GM21825 (cell line): ENCODE measurements around the gene KIF1B.
A peak's percentile ranks its signal among the peaks of the same experiment; 100 is the strongest.
"Not testable (repeated sequence)": the region's sequence is repeated elsewhere in the genome, so short reads cannot be mapped to it uniquely, and the experiment has no call there.

Experiments
- ATAC-seq: cut with Tn5 transposase; IDR thresholded peaks from one replicate; pipeline ENCODE4 v1.9.1; 2021; ENCODE audit warnings: mild to moderate bottlenecking, moderate library complexity; ENCODE audit not compliant: unreplicated experiment

The KIF1B gene

DNA sequence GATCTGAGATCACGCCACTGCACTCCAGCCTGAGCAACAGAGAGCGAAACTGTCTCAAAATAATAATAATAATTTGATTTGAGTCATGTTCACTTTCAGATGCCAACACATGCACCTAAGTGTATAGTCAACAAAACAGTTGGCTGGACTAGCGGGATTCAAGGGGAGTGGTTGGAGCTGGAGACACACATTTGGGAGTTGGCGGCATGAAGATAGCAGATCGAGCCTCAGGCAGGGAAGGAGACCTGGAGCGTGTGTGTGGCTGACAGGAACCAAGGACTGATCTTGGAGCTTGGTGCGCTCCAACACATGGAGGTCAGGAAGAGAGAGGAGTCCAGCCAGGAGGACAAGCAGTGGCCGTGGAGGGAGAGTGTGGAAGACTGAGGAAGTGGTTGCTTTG, 173.8 kb downstream of the KIF1B start:
- ATAC-seq: no peak

DNA sequence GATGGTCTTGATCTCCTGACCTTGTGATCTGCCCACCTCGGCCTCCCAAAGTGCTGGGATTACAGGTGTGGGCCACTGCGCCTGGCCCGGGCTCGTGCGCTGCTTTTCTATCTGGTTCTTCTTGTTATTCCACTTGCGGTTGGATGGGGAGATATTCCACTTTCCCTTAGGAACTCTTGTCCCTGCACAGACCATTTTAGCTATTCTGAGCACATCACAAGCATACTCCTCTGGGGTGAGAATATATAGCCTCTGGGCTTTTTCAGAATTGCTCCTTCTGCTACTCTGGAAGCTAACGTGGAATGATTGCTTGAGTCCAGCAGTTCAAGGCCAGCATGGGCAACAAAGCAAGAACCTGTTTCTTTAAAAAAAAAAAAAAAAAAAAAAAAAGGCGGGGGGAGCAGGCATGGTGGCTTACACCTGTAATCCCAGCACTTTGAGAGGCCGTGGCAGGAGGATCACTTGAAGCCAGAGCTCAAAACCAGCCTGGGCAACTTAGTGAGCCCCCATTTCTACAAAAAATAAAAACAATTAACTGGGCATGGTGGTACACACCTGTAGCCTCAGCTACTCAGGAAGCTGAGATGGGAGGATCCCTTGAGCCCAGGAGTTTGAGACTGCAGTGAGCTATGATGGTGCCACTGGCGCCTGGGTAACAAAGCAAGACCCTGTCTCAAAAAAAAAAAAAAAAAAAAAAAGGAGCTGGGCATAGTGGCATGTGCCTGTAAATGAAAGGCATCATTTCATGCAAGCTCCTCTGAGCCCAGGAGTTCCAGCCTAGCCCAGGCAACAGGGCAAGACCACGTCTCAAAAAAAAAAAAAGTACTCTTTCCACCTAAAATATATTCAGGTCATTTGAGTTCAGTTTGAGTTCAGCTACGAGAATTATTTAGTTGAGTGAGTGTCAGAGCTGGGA, 176.6 kb downstream of the KIF1B start:
- no peak for ATAC-seq

DNA sequence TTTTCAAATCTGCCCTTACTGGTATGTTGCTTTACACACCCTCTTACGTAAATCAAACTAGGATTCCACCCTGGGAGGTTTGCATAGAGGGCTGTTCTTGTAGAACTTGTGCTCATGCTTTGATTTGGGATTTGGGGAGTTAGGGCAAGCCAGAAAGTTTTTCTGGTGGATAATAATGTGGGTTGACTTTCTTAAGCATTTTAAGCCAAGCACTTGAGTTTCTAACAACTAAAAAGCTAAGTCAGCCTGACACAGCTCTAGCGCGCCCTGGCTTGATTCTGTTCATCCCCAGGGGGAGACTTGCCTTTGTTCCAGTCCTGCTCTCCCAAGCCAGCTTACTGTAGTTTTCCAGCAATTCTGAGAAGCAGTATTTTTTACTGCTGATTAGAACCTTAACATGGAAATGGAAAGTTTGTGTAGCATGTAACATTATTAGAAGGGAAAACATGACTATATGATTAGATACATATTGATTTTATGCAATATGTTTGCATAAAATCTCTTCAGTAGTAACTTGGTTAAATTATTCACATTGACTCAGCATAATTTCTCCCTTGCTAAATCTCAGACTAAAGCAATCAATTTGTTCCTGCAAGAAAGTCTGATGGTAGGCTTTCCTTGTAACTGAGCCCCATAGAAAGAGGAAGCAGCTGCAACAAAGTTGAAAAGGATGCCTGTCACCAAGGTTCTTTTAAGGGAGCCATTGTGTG, 177.5 kb downstream of the KIF1B start:
- no peak for ATAC-seq

DNA sequence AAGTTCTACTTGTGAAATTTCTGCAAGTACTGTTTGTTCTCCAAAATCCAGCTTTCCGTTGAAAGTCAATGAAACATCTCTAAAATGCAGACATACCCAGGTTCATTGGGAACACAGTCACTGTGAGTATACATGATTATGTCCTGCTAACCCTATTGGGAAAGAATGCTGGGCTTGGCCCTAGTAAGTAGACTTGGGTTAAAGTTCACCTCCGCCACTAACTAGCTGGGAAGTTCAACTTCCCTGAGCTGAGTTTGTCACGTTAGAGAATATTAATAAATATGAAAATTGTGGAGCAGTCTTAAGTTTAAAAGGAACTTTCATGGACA, 178.0 kb downstream of the KIF1B start:
- no peak for ATAC-seq

DNA sequence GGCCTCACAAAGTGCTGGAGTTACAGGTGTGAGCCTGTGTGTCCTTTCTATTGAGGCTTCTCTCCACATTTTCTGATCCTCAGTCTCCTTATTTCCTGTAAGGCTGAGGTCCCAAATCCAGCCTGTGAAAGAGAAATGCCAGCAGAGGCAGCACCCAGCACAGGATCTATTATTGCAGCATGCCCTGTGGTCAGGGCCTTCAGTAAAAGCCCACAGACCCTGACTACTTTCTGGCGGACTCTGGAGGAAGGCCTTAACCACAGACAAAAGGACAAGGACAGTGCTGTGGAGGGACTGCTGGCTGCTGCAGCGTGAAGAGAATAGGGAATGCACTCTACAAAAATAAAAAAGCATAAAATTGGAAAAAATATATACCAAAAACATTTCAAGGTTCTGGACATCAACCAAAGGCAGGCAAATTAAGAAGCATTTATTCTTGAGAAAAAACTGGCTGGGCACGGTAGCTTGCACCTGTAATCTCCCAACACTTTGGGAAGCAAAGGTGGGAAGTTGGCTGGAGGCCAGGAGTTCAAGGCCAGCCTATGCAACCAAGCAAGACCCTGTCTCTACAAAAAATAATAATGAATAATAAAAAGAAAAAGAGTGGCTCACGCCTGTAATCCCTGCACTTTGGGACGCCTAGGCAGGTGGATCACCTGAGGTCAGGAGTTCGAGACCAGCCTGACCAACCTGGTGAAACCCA, 179.1 kb downstream of the KIF1B start:
- ATAC-seq: no peak

DNA sequence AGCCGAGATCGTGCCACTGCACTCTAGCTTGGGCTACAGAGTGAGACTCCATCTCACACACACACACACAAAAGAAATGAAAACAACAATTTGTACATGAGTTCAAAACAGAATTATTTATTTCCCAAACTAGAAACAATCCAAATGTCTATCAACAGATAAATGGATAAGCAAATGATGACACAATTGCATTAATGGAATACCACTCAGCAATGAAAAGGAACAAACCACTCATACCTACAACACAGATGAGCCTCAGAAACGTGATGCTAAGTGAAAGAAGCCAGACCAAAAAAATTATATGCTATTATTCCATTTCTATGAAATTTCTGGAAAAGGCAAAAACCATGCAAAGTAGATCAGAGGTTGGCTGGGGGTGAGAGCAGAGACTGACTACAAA, 186.5 kb downstream of the KIF1B start:
- ATAC-seq: no peak

DNA sequence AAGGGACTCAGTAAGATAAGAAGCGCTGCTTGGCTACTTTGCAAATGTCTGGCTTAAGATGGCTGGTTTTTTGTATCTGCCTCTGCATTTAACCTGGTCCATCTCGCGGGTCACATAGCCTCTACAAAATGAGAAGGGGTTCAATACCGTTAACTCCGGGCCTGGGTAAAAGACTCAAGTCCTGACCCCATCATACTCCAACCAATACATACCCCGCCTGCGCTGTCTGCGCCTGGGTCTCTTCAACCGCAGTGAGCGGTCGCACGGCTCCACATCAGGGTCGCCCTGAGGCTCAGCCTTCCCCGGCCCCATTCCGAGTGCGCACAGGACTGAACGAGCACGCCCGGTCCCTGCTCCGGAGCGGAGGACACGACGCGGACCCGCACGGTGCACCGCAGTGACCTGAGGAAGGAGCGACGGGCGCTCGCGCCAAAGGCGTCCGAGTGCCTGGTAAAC, 187.9 kb downstream of the KIF1B start:
- ATAC-seq: no peak

DNA sequence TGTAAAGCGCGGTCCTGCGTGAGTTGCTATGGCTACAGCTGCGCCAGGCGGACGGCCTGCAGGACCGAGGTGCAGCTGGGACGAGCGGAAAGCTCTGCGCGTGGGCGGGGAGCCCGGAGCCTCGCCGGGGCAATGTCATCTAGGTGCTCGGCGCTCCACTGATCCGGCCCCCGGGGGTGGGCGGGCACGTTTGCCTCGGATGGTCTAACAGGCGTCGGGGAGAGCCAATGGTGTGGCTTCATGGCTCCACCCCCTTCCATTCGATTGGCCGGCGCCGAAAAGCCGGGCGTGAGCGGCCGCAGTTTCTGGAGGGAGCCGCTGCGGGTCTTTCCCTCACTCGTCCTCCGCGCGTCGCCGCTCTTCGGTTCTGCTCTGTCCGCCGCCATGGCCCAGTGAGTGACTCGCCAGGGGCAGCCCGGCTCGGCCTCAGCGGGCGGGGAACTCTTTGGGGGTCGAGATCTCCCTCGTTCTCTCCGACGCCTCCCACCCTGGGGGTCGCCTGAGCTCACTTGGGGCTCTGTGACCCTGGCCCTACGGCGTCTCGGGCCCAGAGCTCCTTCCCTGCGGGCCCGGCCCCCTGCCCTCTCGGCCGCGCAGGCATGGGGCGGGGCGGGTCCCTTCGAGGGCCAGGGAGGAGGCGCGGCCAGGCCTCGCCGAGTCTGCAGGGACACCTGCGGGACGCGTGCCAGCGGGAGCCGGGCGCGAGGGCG, 188.5 kb downstream of the KIF1B start, which contains the start of gene PGD:
TSS of gene PGD (plus strand) at position 331 of the 710 bp plus-strand sequence. CDS start at position 385, 54 bp downstream.
- ATAC-seq: peak; percentile 94

DNA sequence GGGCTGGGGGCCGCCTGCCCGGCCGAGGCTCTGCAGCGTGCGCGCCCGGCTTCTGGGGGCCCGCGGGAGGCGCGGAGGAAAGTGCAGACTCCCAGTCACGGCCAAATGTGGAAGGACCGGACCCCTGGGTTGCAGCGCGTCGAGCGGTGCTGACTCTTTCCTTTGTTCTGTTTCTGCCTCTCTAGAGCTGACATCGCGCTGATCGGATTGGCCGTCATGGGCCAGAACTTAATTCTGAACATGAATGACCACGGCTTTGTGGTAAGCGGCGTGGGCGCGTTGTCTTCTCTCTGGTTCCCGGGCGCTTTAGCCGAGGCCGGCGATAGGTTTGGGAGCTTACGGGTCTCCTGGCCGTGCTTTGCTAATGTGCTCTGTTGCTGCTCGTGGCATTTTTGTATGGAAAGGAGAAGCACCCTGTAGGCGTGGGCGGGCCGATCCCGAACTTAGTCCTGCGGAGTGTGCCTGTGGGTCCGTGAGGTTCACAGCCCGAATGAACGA, 189.1 kb downstream of the KIF1B start:
- ATAC-seq: peak; percentile 3

DNA sequence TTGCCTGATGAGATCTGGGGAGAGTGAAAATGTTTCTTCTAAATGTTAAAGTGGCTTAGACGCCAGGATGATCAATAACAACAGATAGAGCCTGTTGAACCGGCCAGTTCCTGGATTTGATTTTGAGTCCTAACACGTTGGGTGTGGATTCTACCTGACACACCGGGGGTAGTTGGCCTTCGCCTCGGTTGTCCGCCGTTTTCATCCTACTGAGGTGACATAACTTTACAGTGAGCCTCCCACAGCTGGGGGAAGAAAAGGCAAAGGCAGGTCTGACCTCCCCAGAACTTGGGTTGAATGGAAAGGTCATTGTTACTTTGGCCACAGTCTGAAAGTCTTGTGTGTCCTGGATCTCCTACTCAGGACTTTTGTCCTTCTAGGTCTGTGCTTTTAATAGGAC, 189.6 kb downstream of the KIF1B start:
- no peak for ATAC-seq

DNA sequence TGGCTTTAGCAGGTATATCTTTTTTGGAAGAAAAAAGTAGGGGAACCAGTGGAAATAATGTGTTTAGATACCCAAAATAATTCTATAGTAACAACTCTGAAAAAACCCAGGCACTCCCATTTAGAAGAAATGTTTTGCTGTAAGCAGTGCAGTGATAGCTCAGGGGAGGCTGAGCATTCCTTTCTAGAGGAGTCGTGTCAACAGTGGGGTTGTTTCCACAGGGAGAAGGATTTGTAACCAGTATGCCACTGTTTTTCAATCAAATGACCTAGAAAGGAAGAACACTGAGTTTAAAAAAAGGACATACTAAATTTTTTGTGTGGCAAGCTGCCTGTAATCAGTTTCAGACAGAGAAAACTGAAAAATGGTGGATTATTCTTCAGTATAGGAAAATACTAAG, 190.9 kb downstream of the KIF1B start:
- no peak for ATAC-seq

DNA sequence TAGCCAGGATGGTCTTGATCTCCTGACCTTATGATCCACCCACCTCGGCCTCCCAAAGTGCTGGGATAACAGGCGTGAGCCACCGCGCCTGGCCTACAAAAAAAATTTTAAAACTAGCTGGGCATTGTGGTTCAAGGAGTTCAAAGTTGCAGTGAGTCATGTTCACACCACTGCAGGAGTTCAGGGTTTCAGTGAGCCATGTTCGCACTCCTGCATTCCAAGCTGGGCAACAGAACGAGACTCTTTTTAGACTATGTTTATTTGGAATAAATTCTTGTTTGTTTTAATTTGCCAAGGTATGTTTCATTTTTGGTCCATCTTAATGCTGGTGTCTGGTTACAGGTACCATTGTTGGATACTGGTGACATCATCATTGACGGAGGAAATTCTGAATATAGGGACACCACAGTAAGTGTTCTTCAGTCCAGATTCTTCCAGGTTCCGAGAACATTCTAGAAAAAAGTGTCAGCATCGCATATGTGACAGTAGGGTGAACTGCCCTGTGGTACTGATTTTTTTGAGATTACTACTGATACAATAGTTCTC, 192.4 kb downstream of the KIF1B start:
- no peak for ATAC-seq

DNA sequence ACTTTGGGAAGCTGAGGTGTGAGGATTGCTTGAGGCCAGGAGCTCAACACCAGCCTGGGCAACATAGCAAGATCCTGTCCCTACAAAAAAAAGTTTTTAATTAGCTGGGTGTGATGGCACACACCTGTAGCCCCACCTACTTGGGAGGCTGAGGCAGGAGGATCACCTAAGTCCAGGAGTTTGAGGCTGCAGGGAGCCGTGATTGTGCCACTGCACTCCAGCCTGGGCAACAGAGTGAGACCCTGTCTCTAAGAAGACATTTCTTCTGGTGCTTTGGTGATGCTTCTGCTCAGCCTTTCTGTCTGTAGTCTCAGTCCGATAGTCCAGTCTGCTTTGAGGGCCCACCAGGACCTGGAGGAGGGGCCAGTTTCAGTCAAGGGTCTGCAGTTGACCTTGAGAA, 196.8 kb downstream of the KIF1B start:
- ATAC-seq: no peak

DNA sequence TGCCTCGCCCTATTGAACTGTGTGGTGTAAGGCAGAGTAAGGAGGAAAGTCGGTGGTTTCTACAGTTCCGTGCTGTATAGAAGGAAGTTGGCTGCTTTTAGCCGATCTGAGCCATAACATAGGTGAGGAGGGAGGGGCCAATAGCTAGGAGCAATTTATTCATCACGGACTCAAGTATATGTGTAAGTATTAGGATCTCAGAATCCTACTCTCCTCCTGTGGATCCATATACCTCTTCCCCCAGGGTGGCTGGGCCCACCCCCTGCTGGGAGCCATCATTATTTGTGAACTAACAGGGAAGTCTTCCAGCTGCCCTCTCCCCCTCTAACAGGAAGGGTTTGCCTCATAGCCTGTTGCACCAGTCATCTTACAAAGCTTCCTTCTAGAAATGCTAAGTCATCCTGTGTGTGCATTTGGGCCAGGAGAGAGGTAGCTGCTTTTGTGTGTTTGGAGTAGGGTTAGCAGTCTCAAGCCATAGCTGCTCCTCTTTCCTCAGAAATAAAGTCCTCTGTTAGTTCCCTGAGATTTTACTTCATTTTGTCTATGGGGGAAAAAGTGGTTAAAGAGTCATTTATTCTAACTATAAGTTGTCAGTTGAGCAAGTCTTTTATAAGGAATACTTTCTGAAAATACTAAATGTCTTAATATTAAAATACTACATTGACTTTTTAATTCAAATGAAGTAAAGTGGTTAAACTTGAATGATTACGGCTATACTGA, 205.0 kb downstream of the KIF1B start:
- ATAC-seq: no peak

DNA sequence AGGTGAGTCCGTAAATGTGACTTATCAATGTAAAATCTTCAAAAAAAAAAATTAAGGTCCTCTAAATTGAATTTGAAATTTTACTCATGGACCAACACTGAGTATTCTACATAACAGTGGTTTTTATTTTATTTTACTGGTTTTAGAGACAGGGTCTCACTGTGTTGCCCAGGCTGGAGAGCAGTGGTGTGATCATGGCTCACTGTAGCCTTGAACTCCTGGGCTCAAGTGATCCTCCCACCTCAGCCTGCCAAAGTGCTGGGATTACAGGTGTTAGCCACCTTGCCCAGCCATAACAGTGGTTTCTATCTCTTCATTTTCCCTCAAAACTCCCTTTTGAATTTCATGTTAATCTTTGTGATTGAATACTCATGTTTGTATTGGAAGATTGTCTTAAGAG, 205.6 kb downstream of the KIF1B start:
- ATAC-seq: not testable (repeated sequence)

DNA sequence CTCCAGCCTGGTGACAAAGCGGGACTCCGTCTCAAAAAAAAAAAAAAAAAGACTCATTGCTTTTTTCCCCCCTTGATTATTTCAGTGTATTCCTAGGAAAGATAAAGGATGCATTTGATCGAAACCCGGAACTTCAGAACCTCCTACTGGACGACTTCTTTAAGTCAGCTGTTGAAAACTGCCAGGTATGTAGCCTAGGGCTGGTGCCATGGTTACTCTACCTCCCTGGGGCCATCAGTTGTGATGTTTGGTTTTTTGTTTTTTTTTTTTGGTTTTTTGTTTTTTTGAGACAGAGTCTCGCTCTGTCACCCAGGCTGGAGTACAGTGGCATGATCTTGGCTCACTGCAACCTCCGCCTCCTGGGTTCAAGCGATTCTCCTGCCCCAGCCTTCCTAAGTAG, 208.4 kb downstream of the KIF1B start:
- ATAC-seq: not testable (repeated sequence)

DNA sequence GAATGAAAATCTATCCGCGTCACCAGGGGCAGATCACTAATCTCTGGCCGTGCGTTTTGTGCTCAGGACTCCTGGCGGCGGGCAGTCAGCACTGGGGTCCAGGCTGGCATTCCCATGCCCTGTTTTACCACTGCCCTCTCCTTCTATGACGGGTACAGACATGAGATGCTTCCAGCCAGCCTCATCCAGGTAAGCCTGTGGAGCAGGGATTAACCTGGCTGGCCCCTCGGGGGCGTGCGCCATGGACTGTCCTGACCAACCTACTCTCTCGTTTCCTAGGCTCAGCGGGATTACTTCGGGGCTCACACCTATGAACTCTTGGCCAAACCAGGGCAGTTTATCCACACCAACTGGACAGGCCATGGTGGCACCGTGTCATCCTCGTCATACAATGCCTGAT, 209.0 kb downstream of the KIF1B start:
- no peak for ATAC-seq

DNA sequence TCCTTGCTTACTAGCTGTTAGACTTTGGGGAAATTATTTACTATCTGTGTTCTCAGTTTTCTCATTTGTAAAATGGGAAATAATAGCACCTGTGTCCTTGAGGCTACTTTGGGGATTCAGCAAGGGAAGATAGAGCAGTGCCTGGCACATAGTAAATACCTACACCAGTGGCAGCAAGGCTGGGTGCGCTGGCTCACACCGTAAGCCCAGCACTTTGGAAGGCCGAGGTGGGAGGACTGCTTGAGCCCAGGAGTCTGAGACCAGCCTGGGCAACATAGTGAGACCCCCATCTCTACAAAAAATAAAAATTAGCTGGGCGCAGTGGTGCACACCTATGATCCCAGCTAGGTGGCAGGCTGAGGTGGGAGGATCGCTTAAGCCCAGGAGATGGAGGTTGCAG, 211.3 kb downstream of the KIF1B start:
- ATAC-seq: no peak

DNA sequence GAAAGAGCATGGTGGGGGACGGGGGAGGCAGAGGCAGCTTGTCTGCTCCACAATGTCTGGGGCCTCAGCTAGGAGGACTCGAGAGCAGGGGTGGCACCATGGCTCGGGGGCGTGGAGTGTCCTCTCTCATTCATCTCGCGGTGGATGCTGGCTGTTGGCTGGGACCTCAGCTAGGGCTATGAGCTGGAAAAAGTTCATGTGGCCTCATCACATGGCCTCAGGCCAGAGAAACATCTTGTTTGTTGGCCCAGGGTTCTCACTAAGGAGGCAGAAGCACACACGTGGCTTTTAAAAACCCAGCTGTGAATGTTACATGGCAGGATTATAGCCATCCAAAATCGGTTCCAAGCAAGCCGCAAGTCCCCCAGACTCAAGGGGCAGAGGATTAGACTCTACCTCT, 213.7 kb downstream of the KIF1B start:
- no peak for ATAC-seq

DNA sequence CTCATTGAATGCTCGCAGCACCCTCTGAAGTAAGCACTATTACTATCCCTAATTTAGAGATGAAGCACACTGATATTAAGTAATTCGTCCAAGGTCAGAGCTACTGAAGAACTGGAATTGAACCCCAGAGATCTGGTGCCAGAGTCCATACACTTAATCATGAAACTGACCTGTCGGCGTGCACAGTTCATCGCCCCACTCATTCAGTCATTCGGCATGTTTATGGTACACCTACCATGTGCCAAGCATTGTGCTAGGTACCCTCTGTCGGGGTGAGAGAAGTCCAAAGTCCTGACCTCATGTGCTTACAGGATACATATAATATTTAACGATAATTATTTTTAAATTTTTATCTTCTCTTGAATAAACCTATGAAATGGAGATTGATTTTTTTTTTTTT, 214.3 kb downstream of the KIF1B start:
- ATAC-seq: no peak
